HCT116 (cell line): ENCODE measurements around the gene DIAPH3. TPM values are rescaled to one million over a fixed set of nuclear protein-coding genes. Genes with fewer than 3 reads are reported as not detected.

ENCODE experiments used
- ATAC-seq: fragments of 200-7000 bp; cut with Tn5 transposase; 2 replicates; pipeline ENCODE4 v1.9.1; 2020; ENCODE audit warnings: mild to moderate bottlenecking, moderate library complexity
- BruUV-seq: library from RNA; stranded (reverse); fragments of 400-500 nt; replicated peaks from 2 replicates; lab custom pipeline; 2021; lab: Mats Ljungman, UMichigan
- CTCF ChIA-PET: fragments of 300-600 bp; sonication (Branson Sonifier 250); formaldehyde crosslinking; loops from one replicate; lab custom pipeline; 2021; ENCODE audit warnings: antibody characterized with exemption; lab: Charles Lee
- POLR2A ChIA-PET: fragments of 300-600, 350-600 bp; sonication (Branson Sonifier 250); formaldehyde crosslinking; loops from one replicate; lab custom pipeline; 2021; ENCODE audit warnings: antibody characterized with exemption; lab: Charles Lee
- RAD21 ChIA-PET, 2 experiments: fragments of 300-600 bp; sonication (Branson Sonifier 250); formaldehyde crosslinking; loops; one replicate each; lab custom pipeline; 2023; ENCODE audit warnings: low total read pairs in 2 of 2; ENCODE audit not compliant: uncharacterized antibody in 2 of 2, unreplicated experiment in 2 of 2, low non-redundant PET in 1 of 2; lab: Charles Lee
- DNase-seq: peaks from one replicate; pipeline ENCODE4 v3.0.0-alpha.2; 2010; ENCODE audit warnings: low read depth, low spot score
- H2AFZ ChIP-seq: fragments of 200-600 bp; shearing (Covaris generic), sonication (generic); 2 replicates; pipeline ENCODE4 v1.6.1; 2017; ENCODE audit warnings: low read depth, mixed run types, mixed read lengths, antibody characterized with exemption, low read length; ENCODE audit not compliant: poor library complexity, severe bottlenecking
- H3K27ac ChIP-seq: 2 replicates; pipeline ENCODE4 v1.5.1; 2012; ENCODE audit warnings: low read depth, low read length
- H3K27me3 ChIP-seq: fragments of 200-600 bp; sonication (generic); 2 replicates; pipeline ENCODE4 v1.6.1; 2016; ENCODE audit warnings: mixed run types, low read length, mixed read lengths; ENCODE audit not compliant: insufficient read depth
- H3K36me3 ChIP-seq, 2 experiments: fragments of 200-500 bp in 1 of 2; fragments of 200-600 bp in 1 of 2; sonication (Bioruptor generic) in 1 of 2; sonication (generic) in 1 of 2; 2 replicates each; pipeline versions ENCODE4 v1.5.1 to v1.6.1; 2014 to 2016; ENCODE audit warnings: low read length in 2 of 2, inconsistent platforms in 1 of 2, mixed read lengths in 1 of 2, mixed run types in 1 of 2; ENCODE audit not compliant: insufficient read depth in 2 of 2, control insufficient read depth in 1 of 2
- H3K4me1 ChIP-seq, 2 experiments: fragments of 200-600 bp in 1 of 2; sonication (generic) in 1 of 2; 2 replicates each; pipeline versions ENCODE4 v1.5.1 to v1.6.1; 2012 to 2017; ENCODE audit warnings: low read length in 2 of 2, inconsistent platforms in 1 of 2, mild to moderate bottlenecking in 1 of 2, mixed read lengths in 1 of 2, mixed run types in 1 of 2, moderate library complexity in 1 of 2; ENCODE audit not compliant: insufficient read depth in 2 of 2, control insufficient read depth in 1 of 2
- H3K4me2 ChIP-seq: fragments of 200-600 bp; sonication (generic); 2 replicates; pipeline ENCODE4 v1.6.1; 2017; ENCODE audit warnings: mixed run types, low read length, mixed read lengths
- H3K4me3 ChIP-seq, 2 experiments: fragments of 200-600 bp in 1 of 2; sonication (generic) in 1 of 2; replicated peaks in 1 of 2; 2 replicates each; pipeline ENCODE4 v1.5.1; 2011 to 2016; ENCODE audit warnings: low read length in 2 of 2, control low read depth in 1 of 2, low read depth in 1 of 2, mild to moderate bottlenecking in 1 of 2, mixed read lengths in 1 of 2, mixed run types in 1 of 2
- H3K79me2 ChIP-seq: fragments of 200-600 bp; sonication (generic); 2 replicates; pipeline ENCODE4 v1.6.1; 2017; ENCODE audit warnings: mild to moderate bottlenecking, mixed run types, low read length, moderate library complexity, mixed read lengths; ENCODE audit not compliant: insufficient read depth
- H3K9ac ChIP-seq: fragments of 200-600 bp; sonication (generic); 2 replicates; pipeline ENCODE4 v1.6.1; 2016; ENCODE audit warnings: low read length, mixed read lengths
- H3K9me2 ChIP-seq: fragments of 200-600 bp; sonication (generic), shearing (Covaris generic); 2 replicates; pipeline ENCODE4 v1.6.1; 2017; ENCODE audit warnings: mixed run types, mild to moderate bottlenecking, moderate library complexity; ENCODE audit not compliant: insufficient read depth
- H3K9me3 ChIP-seq, 2 experiments: fragments of 200-500 bp in 1 of 2; fragments of 200-600 bp in 1 of 2; sonication (Bioruptor generic) in 1 of 2; sonication (generic) in 1 of 2; 2 replicates each; pipeline ENCODE4 v1.6.1; 2014 to 2017; ENCODE audit warnings: low read length in 2 of 2, mixed read lengths in 2 of 2, inconsistent platforms in 1 of 2, low read depth in 1 of 2, mild to moderate bottlenecking in 1 of 2, mixed run types in 1 of 2, moderate library complexity in 1 of 2; ENCODE audit not compliant: control insufficient read depth in 1 of 2, insufficient read depth in 1 of 2
- H4K20me1 ChIP-seq: fragments of 200-600 bp; sonication (generic), shearing (Covaris generic); 2 replicates; pipeline ENCODE4 v1.6.1; 2017; ENCODE audit warnings: mixed run types, mild to moderate bottlenecking, moderate library complexity; ENCODE audit not compliant: insufficient read depth
- EGR1 ChIP-seq: IDR thresholded peaks from 2 replicates; pipeline ENCODE4 v1.6.1; 2012; ENCODE audit warnings: low read depth
- EZH2 ChIP-seq: fragments of 200-600 bp; sonication (generic); IDR thresholded peaks from 2 replicates; pipeline ENCODE4 v1.6.1; 2017; ENCODE audit warnings: antibody characterized with exemption, mixed run types
- POLR2A ChIP-seq: IDR thresholded peaks from 2 replicates; pipeline ENCODE4 v1.7.0; 2011; ENCODE audit warnings: borderline replicate concordance; ENCODE audit not compliant: insufficient read depth, insufficient read length; ENCODE audit errors: extremely low read depth
- POLR2AphosphoS5 ChIP-seq: IDR thresholded peaks from 2 replicates; pipeline ENCODE4 v1.6.1; 2011; ENCODE audit warnings: mild to moderate bottlenecking, low read depth, low read length, moderate library complexity
- YY1 ChIP-seq: IDR thresholded peaks from 2 replicates; pipeline ENCODE4 v1.6.1; 2011; ENCODE audit warnings: low read length, low read depth, moderate library complexity, mild to moderate bottlenecking; ENCODE audit not compliant: insufficient replicate concordance; ENCODE audit errors: extremely low read depth
- ZBTB33 ChIP-seq: IDR thresholded peaks from 2 replicates; pipeline ENCODE4 v1.6.1; 2011; ENCODE audit warnings: mild to moderate bottlenecking, low read length, moderate library complexity; ENCODE audit not compliant: insufficient replicate concordance; ENCODE audit errors: extremely low read depth
- intact Hi-C: fragments of 100-400 bp; cut with micrococcal nuclease; formaldehyde crosslinking; loops from 2 replicates; pipeline ENCODE4 v1.10.0; 2022
- total RNA-seq: library from RNA; stranded (reverse); gene quantifications from one replicate; pipeline ENCODE4 v1.2.1, GENCODE V29; 2021; ENCODE audit not compliant: unreplicated experiment
- TF ChIP-seq, protein P1 (sequence below): IDR thresholded peaks from 2 replicates; pipeline ENCODE4 v1.6.1; 2012; ENCODE audit warnings: low read depth

The DIAPH3 gene
- total RNA-seq, 1 experiment from 2014 or later: 22.8 TPM

DNA sequence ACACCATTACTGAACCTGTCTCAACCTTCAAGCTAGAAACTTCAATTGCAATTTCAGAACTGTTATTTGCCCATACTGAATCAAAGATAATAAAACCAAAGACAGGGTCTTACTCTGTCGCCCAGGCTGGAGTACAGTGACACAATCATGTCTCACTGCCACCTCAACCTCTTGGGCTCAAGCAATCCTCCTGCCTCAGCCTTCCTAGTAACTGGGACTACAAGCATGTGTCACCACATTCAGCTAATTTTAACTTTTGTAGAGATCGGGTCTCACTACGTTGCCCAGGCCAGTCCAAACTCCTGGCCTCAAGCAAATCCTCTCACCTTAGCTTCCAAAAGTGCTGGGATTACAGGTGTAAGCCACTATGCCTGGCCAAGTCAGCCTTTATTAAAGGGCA is 143.4 kb downstream of the DIAPH3 start (continued):
- TF ChIP-seq ZBTB33 (no peak), EGR1 (no peak), YY1 (no peak), POLR2AphosphoS5 (no peak), POLR2A (no peak), EZH2 (no peak)

- Histone ChIP-seq H3K4me3 (no peak overlapping the region), H3K9me3 (no peaks in the 10 kb centered on the region)
- CTCF ChIA-PET: no interaction called here
- POLR2A ChIA-PET: no interaction called here
- DNase-seq: no peak
- TF ChIP-seq, protein P1, sequence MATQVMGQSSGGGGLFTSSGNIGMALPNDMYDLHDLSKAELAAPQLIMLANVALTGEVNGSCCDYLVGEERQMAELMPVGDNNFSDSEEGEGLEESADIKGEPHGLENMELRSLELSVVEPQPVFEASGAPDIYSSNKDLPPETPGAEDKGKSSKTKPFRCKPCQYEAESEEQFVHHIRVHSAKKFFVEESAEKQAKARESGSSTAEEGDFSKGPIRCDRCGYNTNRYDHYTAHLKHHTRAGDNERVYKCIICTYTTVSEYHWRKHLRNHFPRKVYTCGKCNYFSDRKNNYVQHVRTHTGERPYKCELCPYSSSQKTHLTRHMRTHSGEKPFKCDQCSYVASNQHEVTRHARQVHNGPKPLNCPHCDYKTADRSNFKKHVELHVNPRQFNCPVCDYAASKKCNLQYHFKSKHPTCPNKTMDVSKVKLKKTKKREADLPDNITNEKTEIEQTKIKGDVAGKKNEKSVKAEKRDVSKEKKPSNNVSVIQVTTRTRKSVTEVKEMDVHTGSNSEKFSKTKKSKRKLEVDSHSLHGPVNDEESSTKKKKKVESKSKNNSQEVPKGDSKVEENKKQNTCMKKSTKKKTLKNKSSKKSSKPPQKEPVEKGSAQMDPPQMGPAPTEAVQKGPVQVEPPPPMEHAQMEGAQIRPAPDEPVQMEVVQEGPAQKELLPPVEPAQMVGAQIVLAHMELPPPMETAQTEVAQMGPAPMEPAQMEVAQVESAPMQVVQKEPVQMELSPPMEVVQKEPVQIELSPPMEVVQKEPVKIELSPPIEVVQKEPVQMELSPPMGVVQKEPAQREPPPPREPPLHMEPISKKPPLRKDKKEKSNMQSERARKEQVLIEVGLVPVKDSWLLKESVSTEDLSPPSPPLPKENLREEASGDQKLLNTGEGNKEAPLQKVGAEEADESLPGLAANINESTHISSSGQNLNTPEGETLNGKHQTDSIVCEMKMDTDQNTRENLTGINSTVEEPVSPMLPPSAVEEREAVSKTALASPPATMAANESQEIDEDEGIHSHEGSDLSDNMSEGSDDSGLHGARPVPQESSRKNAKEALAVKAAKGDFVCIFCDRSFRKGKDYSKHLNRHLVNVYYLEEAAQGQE: no peak
- TF ChIP-seq, all 23 proteins: peak for 0
- intact Hi-C loops: no loop called here
- H3K79me2 ChIP-seq: no peaks in the 10 kb centered on the region; the same call in 1 of the 2 replicates
- H3K9ac ChIP-seq: no peak overlapping the region
- no peak for ATAC-seq
- no peaks in the 10 kb centered on the region for H3K27me3 ChIP-seq
- no peaks in the 10 kb centered on the region for H3K4me1 ChIP-seq
- no peak overlapping the region for H3K4me2 ChIP-seq
- no peak overlapping the region for H2AFZ ChIP-seq
- RAD21 ChIA-PET: no interaction called here
- H3K27ac ChIP-seq: no peak overlapping the region
- no TSS peak for BruUV-seq
- no peaks in the 10 kb centered on the region for H4K20me1 ChIP-seq
- no peaks in the 10 kb centered on the region for H3K9me2 ChIP-seq
- no peaks in the 10 kb centered on the region for H3K36me3 ChIP-seq
Measured at GRCh38 chr13:60019119-60019993, 144.4 kb downstream of the DIAPH3 start.
